DND-41 (cell line): Measurements from ENCODE around the gene TMEM9.

Experiments used
- EZH2 ChIP-seq: IDR thresholded peaks from 3 replicates; pipeline ENCODE4 v1.6.1; 2012; ENCODE audit warnings: borderline replicate concordance, low read depth, mild to moderate bottlenecking, moderate library complexity, low read length, inconsistent platforms; ENCODE audit not compliant: severe bottlenecking
- TF ChIP-seq, protein P1 (sequence below): IDR thresholded peaks from 2 replicates; pipeline ENCODE4 v1.5.1; 2012; ENCODE audit warnings: borderline replicate concordance, low read length, moderate library complexity, mild to moderate bottlenecking; ENCODE audit not compliant: poor library complexity, severe bottlenecking; ENCODE audit errors: extremely low read depth

DNA sequence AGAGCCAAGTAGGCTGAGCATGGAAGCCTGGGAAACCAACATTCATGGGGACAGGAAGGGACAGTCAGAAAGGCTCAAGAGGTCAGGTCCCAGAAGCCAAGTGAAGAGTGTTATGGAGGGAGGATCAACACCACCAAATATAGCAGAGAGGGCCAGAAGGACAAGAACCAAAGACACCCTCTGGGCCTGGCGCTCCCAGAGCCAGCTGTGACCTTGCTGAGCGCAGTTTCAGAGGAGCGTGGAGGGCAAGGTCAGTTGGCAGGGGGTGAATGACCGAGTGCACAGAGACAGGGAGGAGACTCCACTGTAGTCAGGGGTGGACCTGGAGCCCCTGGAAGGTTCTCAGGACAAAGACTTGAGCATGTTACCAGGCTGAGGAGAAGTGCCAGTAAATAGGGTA lies 22.9 kb downstream of the TMEM9 start:
- TF ChIP-seq, protein P1, sequence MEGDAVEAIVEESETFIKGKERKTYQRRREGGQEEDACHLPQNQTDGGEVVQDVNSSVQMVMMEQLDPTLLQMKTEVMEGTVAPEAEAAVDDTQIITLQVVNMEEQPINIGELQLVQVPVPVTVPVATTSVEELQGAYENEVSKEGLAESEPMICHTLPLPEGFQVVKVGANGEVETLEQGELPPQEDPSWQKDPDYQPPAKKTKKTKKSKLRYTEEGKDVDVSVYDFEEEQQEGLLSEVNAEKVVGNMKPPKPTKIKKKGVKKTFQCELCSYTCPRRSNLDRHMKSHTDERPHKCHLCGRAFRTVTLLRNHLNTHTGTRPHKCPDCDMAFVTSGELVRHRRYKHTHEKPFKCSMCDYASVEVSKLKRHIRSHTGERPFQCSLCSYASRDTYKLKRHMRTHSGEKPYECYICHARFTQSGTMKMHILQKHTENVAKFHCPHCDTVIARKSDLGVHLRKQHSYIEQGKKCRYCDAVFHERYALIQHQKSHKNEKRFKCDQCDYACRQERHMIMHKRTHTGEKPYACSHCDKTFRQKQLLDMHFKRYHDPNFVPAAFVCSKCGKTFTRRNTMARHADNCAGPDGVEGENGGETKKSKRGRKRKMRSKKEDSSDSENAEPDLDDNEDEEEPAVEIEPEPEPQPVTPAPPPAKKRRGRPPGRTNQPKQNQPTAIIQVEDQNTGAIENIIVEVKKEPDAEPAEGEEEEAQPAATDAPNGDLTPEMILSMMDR = no peak
- TF ChIP-seq EZH2 = no peak
